SK-N-SH treated with all-trans-retinoic acid at 6 μM for 48 hours (cell line): ENCODE results near the gene ZBTB7A.

ENCODE experiments used
- ATAC-seq: fragments of 200-7000 bp; cut with Tn5 transposase; 3 replicates; pipeline ENCODE4 v1.9.1; 2020; ENCODE audit warnings: mild to moderate bottlenecking, moderate library complexity
- ARNTL ChIP-seq: fragments of 450-650 bp; formaldehyde crosslinking; IDR thresholded peaks from 2 replicates; pipeline ENCODE4 v1.5.0; 2020; ENCODE audit warnings: low read depth, mild to moderate bottlenecking, moderate library complexity, borderline replicate concordance
- BACH2 ChIP-seq: fragments of 250-450 bp; sonication (Bioruptor Pico); IDR thresholded peaks from 2 replicates; pipeline ENCODE4 v1.9.0; 2021; ENCODE audit warnings: mild to moderate bottlenecking, borderline replicate concordance
- CSDC2 ChIP-seq: fragments of 250-450 bp; sonication (Bioruptor Pico); IDR thresholded peaks from 2 replicates; pipeline ENCODE4 v1.5.0; 2020; ENCODE audit warnings: mild to moderate bottlenecking, moderate library complexity
- CSRNP3 ChIP-seq: fragments of 250-450 bp; sonication (Bioruptor Pico); IDR thresholded peaks from 2 replicates; pipeline ENCODE4 v1.5.1; 2021; ENCODE audit warnings: mild to moderate bottlenecking, moderate library complexity
- ESRRG ChIP-seq: fragments of 250-450 bp; sonication (Bioruptor Pico); IDR thresholded peaks from 2 replicates; pipeline ENCODE4 v1.6.1; 2021; ENCODE audit warnings: mild to moderate bottlenecking
- GLIS3 ChIP-seq: fragments of 250-450 bp; sonication (Bioruptor Pico); IDR thresholded peaks from 2 replicates; pipeline ENCODE4 v1.5.0; 2020; ENCODE audit warnings: mild to moderate bottlenecking, moderate library complexity
- ISL1 ChIP-seq: fragments of 250-450 bp; sonication (Bioruptor Pico); IDR thresholded peaks from 2 replicates; pipeline ENCODE4 v2.1.2; 2022; ENCODE audit warnings: mild to moderate bottlenecking, moderate library complexity
- OSR1 ChIP-seq: fragments of 250-450 bp; sonication (Bioruptor Pico); IDR thresholded peaks from 2 replicates; pipeline ENCODE4 v1.8.0; 2022; ENCODE audit warnings: moderate library complexity, mild to moderate bottlenecking, inconsistent platforms
- PATZ1 ChIP-seq: fragments of 250-450 bp; sonication (Bioruptor Pico); IDR thresholded peaks from 2 replicates; pipeline ENCODE4 v1.8.0; 2020; ENCODE audit warnings: mild to moderate bottlenecking, moderate library complexity, borderline replicate concordance
- POU6F1 ChIP-seq: fragments of 250-450 bp; sonication (Bioruptor Pico); IDR thresholded peaks from 2 replicates; pipeline ENCODE4 v1.8.0; 2021; ENCODE audit warnings: low read depth, mild to moderate bottlenecking, moderate library complexity, borderline replicate concordance
- PPARA ChIP-seq: fragments of 250-450 bp; sonication (Bioruptor Pico); IDR thresholded peaks from 2 replicates; pipeline ENCODE4 v1.5.0; 2020; ENCODE audit warnings: mild to moderate bottlenecking, borderline replicate concordance
- RARB ChIP-seq: fragments of 250-450 bp; sonication (Bioruptor Pico); IDR thresholded peaks from 2 replicates; pipeline ENCODE4 v1.8.0; 2021; ENCODE audit warnings: mild to moderate bottlenecking, moderate library complexity
- SNAI2 ChIP-seq: fragments of 250-450 bp; sonication (Bioruptor Pico); IDR thresholded peaks from 2 replicates; pipeline ENCODE4 v1.5.0; 2020; ENCODE audit warnings: mild to moderate bottlenecking, moderate library complexity
- TOX ChIP-seq: fragments of 250-450 bp; sonication (Bioruptor Pico); IDR thresholded peaks from 2 replicates; pipeline ENCODE4 v1.8.0; 2021; ENCODE audit warnings: mild to moderate bottlenecking, moderate library complexity, borderline replicate concordance
- ZFP3 ChIP-seq: fragments of 250-450 bp; sonication (Bioruptor Pico); IDR thresholded peaks from 2 replicates; pipeline ENCODE4 v1.5.0; 2020; ENCODE audit warnings: mild to moderate bottlenecking, moderate library complexity
- ZFP30 ChIP-seq: fragments of 450-650 bp; formaldehyde crosslinking; IDR thresholded peaks from 2 replicates; pipeline ENCODE4 v1.5.0; 2022; ENCODE audit warnings: mild to moderate bottlenecking, moderate library complexity
- ZNF565 ChIP-seq: fragments of 450-650 bp; formaldehyde crosslinking; conservative IDR thresholded peaks from 2 replicates; pipeline ENCODE4 v1.5.0; 2020; ENCODE audit warnings: low read depth, mild to moderate bottlenecking, moderate library complexity
- ZNF70 ChIP-seq: fragments of 450-650 bp; formaldehyde crosslinking; IDR thresholded peaks from 2 replicates; pipeline ENCODE4 v1.5.0; 2020; ENCODE audit warnings: mild to moderate bottlenecking, moderate library complexity
- ZNF8 ChIP-seq: fragments of 450-650 bp; formaldehyde crosslinking; IDR thresholded peaks from 2 replicates; pipeline ENCODE4 v1.5.0; 2020; ENCODE audit warnings: mild to moderate bottlenecking, moderate library complexity
- TF ChIP-seq, protein P1 (sequence below): fragments of 250-450 bp; sonication (Bioruptor Pico); IDR thresholded peaks from 2 replicates; pipeline ENCODE4 v1.5.0; 2020; ENCODE audit warnings: mild to moderate bottlenecking, moderate library complexity

The ZBTB7A gene

GRCh38 chr19:4069331-4069959 is 2.7 kb upstream of the ZBTB7A start:
- TF ChIP-seq OSR1 (no peak), CSDC2 (CRISPR knock-in tag) (no peak), RARB (CRISPR knock-in tag) (no peak), ZNF565 (CRISPR knock-in tag) (no peak), ESRRG (CRISPR knock-in tag) (no peak), ZFP30 (CRISPR knock-in tag) (no peak), PPARA (CRISPR knock-in tag) (no peak), SNAI2 (CRISPR knock-in tag) (no peak), ISL1 (CRISPR knock-in tag) (no peak), ZNF70 (CRISPR knock-in tag) (no peak), TOX (CRISPR knock-in tag) (no peak)
- TF ChIP-seq, protein P1, sequence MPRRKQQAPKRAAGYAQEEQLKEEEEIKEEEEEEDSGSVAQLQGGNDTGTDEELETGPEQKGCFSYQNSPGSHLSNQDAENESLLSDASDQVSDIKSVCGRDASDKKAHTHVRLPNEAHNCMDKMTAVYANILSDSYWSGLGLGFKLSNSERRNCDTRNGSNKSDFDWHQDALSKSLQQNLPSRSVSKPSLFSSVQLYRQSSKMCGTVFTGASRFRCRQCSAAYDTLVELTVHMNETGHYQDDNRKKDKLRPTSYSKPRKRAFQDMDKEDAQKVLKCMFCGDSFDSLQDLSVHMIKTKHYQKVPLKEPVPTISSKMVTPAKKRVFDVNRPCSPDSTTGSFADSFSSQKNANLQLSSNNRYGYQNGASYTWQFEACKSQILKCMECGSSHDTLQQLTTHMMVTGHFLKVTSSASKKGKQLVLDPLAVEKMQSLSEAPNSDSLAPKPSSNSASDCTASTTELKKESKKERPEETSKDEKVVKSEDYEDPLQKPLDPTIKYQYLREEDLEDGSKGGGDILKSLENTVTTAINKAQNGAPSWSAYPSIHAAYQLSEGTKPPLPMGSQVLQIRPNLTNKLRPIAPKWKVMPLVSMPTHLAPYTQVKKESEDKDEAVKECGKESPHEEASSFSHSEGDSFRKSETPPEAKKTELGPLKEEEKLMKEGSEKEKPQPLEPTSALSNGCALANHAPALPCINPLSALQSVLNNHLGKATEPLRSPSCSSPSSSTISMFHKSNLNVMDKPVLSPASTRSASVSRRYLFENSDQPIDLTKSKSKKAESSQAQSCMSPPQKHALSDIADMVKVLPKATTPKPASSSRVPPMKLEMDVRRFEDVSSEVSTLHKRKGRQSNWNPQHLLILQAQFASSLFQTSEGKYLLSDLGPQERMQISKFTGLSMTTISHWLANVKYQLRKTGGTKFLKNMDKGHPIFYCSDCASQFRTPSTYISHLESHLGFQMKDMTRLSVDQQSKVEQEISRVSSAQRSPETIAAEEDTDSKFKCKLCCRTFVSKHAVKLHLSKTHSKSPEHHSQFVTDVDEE (CRISPR knock-in tag), result no peak

GRCh38 chr19:4068047-4068966 is 1.6 kb upstream of the ZBTB7A start:
- no peak for ATAC-seq
- TF ChIP-seq ZNF8 (no peak), ZFP3 (CRISPR knock-in tag) (no peak), TOX (CRISPR knock-in tag) (no peak), BACH2 (no peak), OSR1 (no peak), ISL1 (CRISPR knock-in tag) (no peak)
- TF ChIP-seq, all 23 proteins: peak for 0

More at GRCh38 chr19:4069331-4069959, 2.7 kb upstream of the ZBTB7A start:
- no peak for ATAC-seq

DNA sequence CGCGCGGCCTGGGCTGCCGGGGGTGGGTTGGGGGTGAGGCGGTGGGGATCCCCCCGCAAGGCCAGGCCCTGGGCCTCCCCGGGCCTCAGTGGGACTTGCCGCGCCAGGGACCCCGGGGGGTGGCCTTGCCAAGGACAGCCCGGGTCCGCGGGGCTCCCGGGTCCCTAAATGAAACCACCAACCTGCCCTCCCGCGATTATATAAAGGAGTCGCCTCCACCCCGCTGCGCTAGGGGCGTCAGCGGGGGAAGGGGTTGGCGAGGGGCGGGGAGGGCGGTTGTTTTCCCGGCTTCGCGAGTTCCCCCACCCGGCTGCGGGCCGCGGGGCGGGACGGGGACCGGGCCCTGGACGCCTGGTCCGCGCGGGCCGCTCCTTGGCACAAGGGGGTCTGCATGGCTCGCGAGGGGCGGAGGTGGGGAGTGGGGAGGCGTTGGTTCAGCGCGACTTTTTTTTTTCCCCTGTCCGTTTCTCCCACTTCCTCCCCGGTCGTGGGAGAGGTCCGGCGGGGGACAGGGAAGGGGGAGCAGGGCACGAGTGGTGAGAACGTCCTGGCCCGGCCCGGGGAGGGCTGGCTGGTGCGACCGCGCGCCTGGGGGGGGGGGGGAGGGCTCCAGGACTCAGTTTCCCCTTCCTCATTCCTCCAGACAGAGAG is 822 bp upstream of the ZBTB7A start:
- no peak for ATAC-seq
- TF ChIP-seq ARNTL (CRISPR knock-in tag) (no peak), RARB (CRISPR knock-in tag) (no peak), SNAI2 (CRISPR knock-in tag) (no peak), POU6F1 (no peak), CSDC2 (CRISPR knock-in tag) (no peak), ZFP30 (CRISPR knock-in tag) (no peak), GLIS3 (CRISPR knock-in tag) (no peak), ISL1 (CRISPR knock-in tag) (no peak), OSR1 (no peak), PPARA (CRISPR knock-in tag) (no peak), ZNF565 (CRISPR knock-in tag) (no peak)
- TF ChIP-seq, protein P1 (CRISPR knock-in tag), result no peak

GRCh38 chr19:4066176-4066606 is 508 bp downstream of the ZBTB7A start:
- no peak for ATAC-seq
- no peak for TF ChIP-seq GLIS3 (CRISPR knock-in tag)
- no peak for TF ChIP-seq CSRNP3 (CRISPR knock-in tag)
- no peak for TF ChIP-seq ZNF8
- TF ChIP-seq ESRRG (CRISPR knock-in tag), result no peak
- TF ChIP-seq CSDC2 (CRISPR knock-in tag), result no peak
- no peak for TF ChIP-seq ZFP3 (CRISPR knock-in tag)
- no peak for TF ChIP-seq ISL1 (CRISPR knock-in tag)
- no peak for TF ChIP-seq BACH2
- no peak for TF ChIP-seq OSR1
- TF ChIP-seq ZNF70 (CRISPR knock-in tag), result no peak
- TF ChIP-seq TOX (CRISPR knock-in tag), result no peak
- TF ChIP-seq SNAI2 (CRISPR knock-in tag), result no peak
- no peak for TF ChIP-seq RARB (CRISPR knock-in tag)
- no peak; the same call in 1 of the 2 replicates for TF ChIP-seq PATZ1
